T-cell (primary cell): ENCODE data around the gene RRP36. TPM values are rescaled to one million over a fixed set of nuclear protein-coding genes. Genes with fewer than 3 reads are reported as not detected.

Source experiments
- ATAC-seq, 4 experiments: fragments of 200-7000 bp in 3 of 4; fragments of 150-1000 bp in 1 of 4; cut with Tn5 transposase; replicated peaks in 1 of 4; 1 replicate in 3 of 4; 2 replicates in 1 of 4; pipeline ENCODE4 v1.10.0; 2021; ENCODE audit warnings: moderate library complexity in 3 of 4, mild to moderate bottlenecking in 2 of 4, moderate number of reproducible peaks in 1 of 4
- CTCF ChIA-PET, 2 donors: fragments of 300-600 bp; sonication (Branson Sonifier 250); formaldehyde crosslinking; loops; one replicate each; lab custom pipeline; 2022; ENCODE audit warnings: antibody characterized with exemption in 2 of 2; lab: Charles Lee
- POLR2A ChIA-PET, 2 donors: fragments of 300-600 bp; sonication (Branson Sonifier 250); formaldehyde crosslinking; loops; one replicate each; lab custom pipeline; 2022; ENCODE audit warnings: antibody characterized with exemption in 2 of 2; lab: Charles Lee
- DNase-seq, 35 experiments: peaks; one replicate each; pipeline versions ENCODE4 v3.0.0 to v3.0.0-alpha.2; 2013 to 2023
- H3K27ac ChIP-seq: one replicate; pipeline ENCODE4 v1.5.1; 2013; ENCODE audit warnings: low read length
- H3K27me3 ChIP-seq, 2 experiments: replicated peaks in 1 of 2; 1 replicate in 1 of 2; 2 replicates in 1 of 2; pipeline versions ENCODE4 v1.6.1 to v1.7.0; 2013; ENCODE audit warnings: low read length in 1 of 2, mixed read lengths in 1 of 2; ENCODE audit not compliant: control insufficient read depth in 2 of 2, insufficient read depth in 2 of 2; ENCODE audit errors: extremely low read depth in 1 of 2
- H3K36me3 ChIP-seq, 2 donors: 1 replicate in 1 of 2; 2 replicates in 1 of 2; pipeline versions ENCODE4 v1.6.1 to v1.7.0; 2013; ENCODE audit warnings: low read length in 1 of 2; ENCODE audit not compliant: control insufficient read depth in 2 of 2, insufficient read depth in 1 of 2; ENCODE audit errors: extremely low read depth in 1 of 2
- H3K4me1 ChIP-seq, 2 experiments: 1 replicate in 1 of 2; 2 replicates in 1 of 2; pipeline versions ENCODE4 v1.6.1 to v1.7.0; 2013; ENCODE audit warnings: low read length in 2 of 2, mixed read lengths in 1 of 2; ENCODE audit not compliant: insufficient read depth in 2 of 2, control insufficient read depth in 1 of 2; ENCODE audit errors: extremely low read depth in 1 of 2
- H3K4me3 ChIP-seq, 2 donors: 1 replicate in 1 of 2; 2 replicates in 1 of 2; pipeline versions ENCODE4 v1.5.1 to v1.7.0; 2013; ENCODE audit warnings: mild to moderate bottlenecking in 2 of 2, low read length in 1 of 2, moderate library complexity in 1 of 2; ENCODE audit not compliant: control insufficient read depth in 1 of 2; ENCODE audit errors: extremely low read depth in 1 of 2
- H3K9me3 ChIP-seq: 2 replicates; pipeline ENCODE4 v1.7.0; 2013
- H3K27ac Mint-ChIP-seq, 2 donors: one replicate each; pipeline ENCODE4 v1.8.0; 2020 to 2021; ENCODE audit warnings: mild to moderate bottlenecking in 2 of 2, mixed read lengths in 2 of 2
- H3K27me3 Mint-ChIP-seq, 2 donors: one replicate each; pipeline ENCODE4 v1.8.0; 2021 to 2022; ENCODE audit warnings: mixed read lengths in 2 of 2
- H3K36me3 Mint-ChIP-seq: one replicate; pipeline ENCODE4 v1.8.0; 2021; ENCODE audit warnings: mixed read lengths
- H3K4me1 Mint-ChIP-seq, 3 donors: one replicate each; pipeline ENCODE4 v1.8.0; 2020 to 2022; ENCODE audit warnings: mixed read lengths in 3 of 3, mild to moderate bottlenecking in 1 of 3
- H3K4me3 Mint-ChIP-seq, 3 donors: one replicate each; pipeline ENCODE4 v1.8.0; 2020 to 2022; ENCODE audit warnings: mild to moderate bottlenecking in 3 of 3, mixed read lengths in 3 of 3, moderate library complexity in 3 of 3
- H3K9me3 Mint-ChIP-seq, 3 donors: one replicate each; pipeline ENCODE4 v1.8.0; 2020 to 2022; ENCODE audit warnings: mixed read lengths in 3 of 3
- WGBS: methylation state at CpG from one replicate; pipeline ENCODE4 v1.1.5; 2013; ENCODE audit warnings: missing lambda C conversion rate; ENCODE audit not compliant: insufficient coverage; 5-methylcytosine and 5-hydroxymethylcytosine counted together
- total RNA-seq, 35 experiments: library from RNA in 6 of 35; stranded (reverse) in 6 of 35; fragments of 120-200 nt in 1 of 35; gene quantifications; one replicate each; pipeline versions ENCODE4 v1.2.1 to v1.2.4 and lab custom pipeline; 2013 to 2026

Gene RRP36
- total RNA-seq, 5 donors from 2014 or later (not counting 1 experiment from before 2014, with no cell fraction given) = 27.3 to 51.2 (median 47.3) TPM

GRCh38 chr6:43078691-43079090 lies 57.3 kb downstream of the RRP36 start:
- Mint-ChIP-seq H3K27me3 (peaks cover 10 to 35% of the 10 kb centered on the region in 2 donors), H3K4me3 (no peak overlapping the region)

More at GRCh38 chr6:43078691-43079090, 57.3 kb downstream of the RRP36 start:
- H3K9me3 Mint-ChIP-seq = no peaks in the 10 kb centered on the region
- CTCF ChIA-PET = no interaction called here
- peaks cover 7% of the 10 kb centered on the region for H3K36me3 Mint-ChIP-seq
- no peak for ATAC-seq
- POLR2A ChIA-PET = no interaction called here
- Histone ChIP-seq H3K27me3 (peaks cover 0 to 41% of the 10 kb centered on the region in 2 experiments), H3K36me3 (peaks cover 0 to 3% of the 10 kb centered on the region in 2 donors), H3K27ac (no peak overlapping the region), H3K9me3 (no peaks in the 10 kb centered on the region), H3K4me1 (peaks cover 2 to 23% of the 10 kb centered on the region in 2 experiments), H3K4me3 (no peak overlapping the region)
- WGBS = no CpG with 5 or more reads among the region's 2 CpGs
- H3K27ac Mint-ChIP-seq = no peak overlapping the region
- H3K4me1 Mint-ChIP-seq = peaks cover 0 to 15% (median 6%) of the 10 kb centered on the region in 3 donors
- no peak for DNase-seq

Other genes with a start within 250 kb of the RRP36 start
- 10 to 100 TPM; 33.1 to 39.5 (median 33.6) TPM for gene BICRAL, start 239.6 kb upstream of the RRP36 start, total RNA-seq
- 10 to 100 TPM; 62.5 to 89.2 (median 81.3) TPM for gene RPL7L1, start 142.0 kb upstream of the RRP36 start, total RNA-seq
- gene PTCRA, start 105.6 kb upstream of the RRP36 start, total RNA-seq = under 1 TPM in 1 of 5 donors, not detected in 4; 0.53 TPM
- gene CNPY3, start 92.1 kb upstream of the RRP36 start, total RNA-seq = 10 to 100 TPM; 51.2 to 86.2 (median 79.4) TPM
- gene GNMT, start 60.9 kb upstream of the RRP36 start, total RNA-seq = 1 to 10 TPM in 4 of 5 donors, under 1 TPM in 1; 0.93 to 3.4 (median 1.3) TPM
- gene PEX6, start 42.4 kb upstream of the RRP36 start, total RNA-seq = 10 to 100 TPM; 20.5 to 30.5 (median 27.4) TPM
- gene PPP2R5D, start 37.1 kb upstream of the RRP36 start, total RNA-seq = 10 to 100 TPM; 27.8 to 35.1 (median 33.3) TPM
- gene MEA1, start 7.7 kb upstream of the RRP36 start, total RNA-seq = 10 to 100 TPM; 20.5 to 38.7 (median 34.0) TPM
- 10 to 100 TPM; 40.5 to 75.3 (median 66.9) TPM for gene KLHDC3, start 7.4 kb upstream of the RRP36 start, total RNA-seq
- 10 to 100 TPM in 3 of 5 donors, 1 to 10 TPM in 2; 6.9 to 15.9 (median 11.6) TPM for gene CUL7, start 32.2 kb downstream of the RRP36 start, total RNA-seq
- 10 to 100 TPM; 34.8 to 66.3 (median 52.0) TPM for gene MRPL2, start 37.8 kb downstream of the RRP36 start, total RNA-seq
- 10 to 100 TPM; 37.8 to 48.5 (median 45.5) TPM for gene KLC4, start 38.0 kb downstream of the RRP36 start, total RNA-seq
- gene PTK7, start 54.7 kb downstream of the RRP36 start, total RNA-seq = 10 to 100 TPM in 2 of 5 donors, 1 to 10 TPM in 2, under 1 TPM in 1; 0.56 to 11.3 (median 1.6) TPM
- gene SRF, start 149.6 kb downstream of the RRP36 start, total RNA-seq = 10 to 100 TPM; 19.6 to 34.1 (median 33.7) TPM
- gene CUL9, start 160.6 kb downstream of the RRP36 start, total RNA-seq = 100 to 1,000 TPM in 1 of 5 donors, 10 to 100 TPM in 4; 92.5 to 107 (median 96.5) TPM
- gene DNPH1, start 207.9 kb downstream of the RRP36 start, total RNA-seq = 10 to 100 TPM; 28.5 to 76.1 (median 57.5) TPM
- gene TTBK1, start 221.9 kb downstream of the RRP36 start, total RNA-seq = under 1 TPM in 2 of 5 donors, not detected in 3; 0.03 to 0.07 TPM